Keratinocyte (primary cell): ENCODE measurements around the gene CCDC28A.

Source experiments
- CTCF ChIP-seq, 3 experiments: IDR thresholded peaks in 1 of 3; conservative IDR thresholded peaks in 1 of 3; optimal IDR thresholded peaks in 1 of 3; 2 replicates in 2 of 3; 3 replicates in 1 of 3; pipeline versions ENCODE3 to v1.5.1; 2011; ENCODE audit warnings: low read length in 3 of 3, mild to moderate bottlenecking in 3 of 3, moderate library complexity in 2 of 3, control low read depth in 1 of 3, inconsistent platforms in 1 of 3; ENCODE audit not compliant: insufficient read depth in 2 of 3; ENCODE audit errors: extremely low read depth in 1 of 3
- EZH2 ChIP-seq: IDR thresholded peaks from one replicate; pipeline ENCODE4 v1.6.1; 2012; ENCODE audit warnings: inconsistent platforms, mild to moderate bottlenecking, low read length, moderate library complexity

- TF ChIP-seq CTCF (optimal IDR thresholded peaks at IDR 0.05 in 1 of 3, IDR thresholded peaks at IDR 0.05 in 1 of 3, conservative IDR thresholded peaks at IDR 0.05 in 1 of 3; ENCODE audit: extremely low read depth in 1 of 3, insufficient read depth in 2 of 3, low read length in 3 of 3) (no peak), EZH2 (no peak)
Observed at GRCh38 chr6:138736640-138737039, 36.9 kb upstream of the CCDC28A start.
